ENCODE results near the gene GMPPB. TPM values are rescaled to one million over a fixed set of nuclear protein-coding genes. Genes with fewer than 3 reads are reported as not detected.

The GMPPB gene
- total and polyA plus RNA-seq, 9 of the 15 experiments (the other 6 are each of a cell fraction or from before 2014, with no cell fraction given) = 0.53 to 17.4 (median 8.1) TPM

DNA sequence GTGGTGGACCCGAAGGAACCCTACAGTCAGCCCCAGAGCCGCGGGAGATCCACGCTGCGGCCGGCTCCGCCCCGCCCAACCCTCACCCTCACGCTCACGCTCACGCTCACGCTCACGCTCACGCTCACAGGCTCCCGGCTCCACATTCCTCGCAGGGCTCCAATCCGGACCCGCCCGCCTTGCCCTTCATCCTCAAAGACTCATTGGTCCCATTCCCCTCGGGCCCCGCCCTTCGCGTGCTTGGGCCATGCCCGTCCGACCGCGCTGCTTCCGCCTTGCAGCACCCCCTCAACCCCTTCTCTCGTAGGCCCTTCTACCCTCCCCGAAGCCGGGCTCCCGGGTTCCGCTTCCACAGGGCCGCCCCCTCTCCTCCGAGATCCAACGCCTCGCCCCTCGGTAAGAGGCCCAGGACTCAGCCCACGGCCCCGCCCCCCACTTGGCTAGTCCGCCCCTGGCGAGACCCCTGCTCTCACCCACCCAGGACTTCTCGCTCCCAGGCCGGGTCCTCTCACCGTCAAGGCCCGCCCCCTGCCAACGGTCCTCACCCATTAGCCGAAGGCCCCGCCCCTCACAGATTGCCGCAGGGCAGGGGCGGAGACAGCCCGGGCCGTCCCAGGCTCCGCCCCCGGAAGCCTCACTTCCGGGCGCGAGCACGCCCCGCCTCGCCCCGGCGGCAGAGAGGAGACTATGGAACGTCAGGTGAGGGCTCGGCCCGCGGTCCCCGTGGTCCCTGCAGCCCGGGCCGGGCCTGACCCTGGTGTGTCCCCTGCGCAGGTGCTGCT is 49.8 kb downstream of the GMPPB start, which contains the start of gene APEH (continued):
- TF ChIP-seq TOE1 (IDR thresholded peaks at IDR 0.05; ENCODE audit: borderline replicate concordance) (peak; percentile 87; the same call in 1 of the 2 replicates), TOE1 (CRISPR knock-in tag; IDR thresholded peaks at IDR 0.05; ENCODE audit: borderline replicate concordance, low read depth) (no peak), DIDO1 (tag; IDR thresholded peaks at IDR 0.05; ENCODE audit: low read depth) (no peak), ZNF134 (CRISPR knock-in tag; conservative IDR thresholded peaks at IDR 0.05) (no peak), HDAC1 (IDR thresholded peaks at IDR 0.05) (peak in 1 of 2 experiments; percentile 52; a peak in 2 of 4 replicates), PTBP1 (IDR thresholded peaks at IDR 0.05; ENCODE audit: low read depth, low read length) (no peak), TBP (optimal IDR thresholded peaks at IDR 0.05; ENCODE audit: low read depth, low read length) (peak; percentile 18), CBX1 (IDR thresholded peaks at IDR 0.05; ENCODE audit: low read depth) (peak; percentile 60; the same call in 1 of the 2 replicates), EP400 (IDR thresholded peaks at IDR 0.05) (peak; percentile 88), TFE3 (CRISPR knock-in tag; IDR thresholded peaks at IDR 0.05) (no peak), RCOR1 (IDR thresholded peaks at IDR 0.05; ENCODE audit: borderline replicate concordance in 1 of 2, low read depth in 2 of 2, low read length in 2 of 2) (0 out of 4 replicates have a peak, but pooled peaks of 1 of the 2 experiments have one; percentile 6)
- TF ChIP-seq, protein P1, sequence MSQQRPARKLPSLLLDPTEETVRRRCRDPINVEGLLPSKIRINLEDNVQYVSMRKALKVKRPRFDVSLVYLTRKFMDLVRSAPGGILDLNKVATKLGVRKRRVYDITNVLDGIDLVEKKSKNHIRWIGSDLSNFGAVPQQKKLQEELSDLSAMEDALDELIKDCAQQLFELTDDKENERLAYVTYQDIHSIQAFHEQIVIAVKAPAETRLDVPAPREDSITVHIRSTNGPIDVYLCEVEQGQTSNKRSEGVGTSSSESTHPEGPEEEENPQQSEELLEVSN (IDR thresholded peaks at IDR 0.05; ENCODE audit: borderline replicate concordance in 1 of 2, extremely low read depth in 1 of 2, insufficient read depth in 1 of 2, insufficient read length in 1 of 2, low read depth in 1 of 2, low read length in 1 of 2, poor library complexity in 1 of 2, severe bottlenecking in 1 of 2) = peak; percentile 68 to 81

Data from K562 (cell line).